HFF-Myc (cell line): Measurements from ENCODE around the gene CETP.

Experiments used
- DNase-seq: peaks from one replicate; pipeline ENCODE4 v3.0.0-alpha.2; 2011; ENCODE audit warnings: low read depth; ENCODE audit errors: extremely low read depth
- H3K4me3 ChIP-seq: replicated peaks from 2 replicates; pipeline ENCODE4 v1.5.1; 2011; ENCODE audit warnings: low read depth, mild to moderate bottlenecking, control low read depth, low read length
- CTCF ChIP-seq: IDR thresholded peaks from 2 replicates; pipeline ENCODE4 v1.5.1; 2012; ENCODE audit warnings: mild to moderate bottlenecking, low read depth, low read length, control low read depth; ENCODE audit errors: missing control alignments

The CETP gene

DNA sequence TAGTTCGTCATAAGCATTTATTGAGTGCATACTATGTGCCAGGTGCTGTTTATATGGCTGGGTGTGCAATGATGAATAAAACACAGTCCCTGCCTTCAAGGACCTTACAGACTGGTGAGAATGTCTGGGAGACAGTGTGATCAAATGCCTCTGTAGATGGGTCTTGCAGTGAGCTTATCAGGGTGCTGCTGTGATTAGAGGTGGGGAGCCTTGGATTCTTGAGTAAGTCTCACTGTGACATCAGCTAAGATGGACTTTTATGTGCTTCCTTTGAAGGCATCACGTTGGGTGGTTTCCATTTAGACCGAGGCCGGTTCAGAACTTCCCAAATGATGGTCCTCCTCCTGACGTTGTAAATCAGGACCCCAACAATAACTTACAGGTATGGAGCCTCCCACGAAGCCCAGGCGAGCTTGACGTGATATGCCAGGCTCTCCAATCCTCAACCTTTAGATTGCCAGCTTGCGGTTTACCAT lies 19.9 kb upstream of the CETP start:
- no peak for TF ChIP-seq CTCF
- no peak for DNase-seq

GRCh38 chr16:56943761-56944375 lies 17.9 kb upstream of the CETP start:
- H3K4me3 ChIP-seq: no peak overlapping the region
- no peak for TF ChIP-seq CTCF
- no peak for DNase-seq

More for the DNA sequence above, 19.9 kb upstream of the CETP start:
- H3K4me3 ChIP-seq: no peak overlapping the region

- no peak overlapping the region for H3K4me3 ChIP-seq
- no peak for DNase-seq
- TF ChIP-seq CTCF: no peak
Observed at GRCh38 chr16:56944954-56945839, 16.6 kb upstream of the CETP start.

DNA sequence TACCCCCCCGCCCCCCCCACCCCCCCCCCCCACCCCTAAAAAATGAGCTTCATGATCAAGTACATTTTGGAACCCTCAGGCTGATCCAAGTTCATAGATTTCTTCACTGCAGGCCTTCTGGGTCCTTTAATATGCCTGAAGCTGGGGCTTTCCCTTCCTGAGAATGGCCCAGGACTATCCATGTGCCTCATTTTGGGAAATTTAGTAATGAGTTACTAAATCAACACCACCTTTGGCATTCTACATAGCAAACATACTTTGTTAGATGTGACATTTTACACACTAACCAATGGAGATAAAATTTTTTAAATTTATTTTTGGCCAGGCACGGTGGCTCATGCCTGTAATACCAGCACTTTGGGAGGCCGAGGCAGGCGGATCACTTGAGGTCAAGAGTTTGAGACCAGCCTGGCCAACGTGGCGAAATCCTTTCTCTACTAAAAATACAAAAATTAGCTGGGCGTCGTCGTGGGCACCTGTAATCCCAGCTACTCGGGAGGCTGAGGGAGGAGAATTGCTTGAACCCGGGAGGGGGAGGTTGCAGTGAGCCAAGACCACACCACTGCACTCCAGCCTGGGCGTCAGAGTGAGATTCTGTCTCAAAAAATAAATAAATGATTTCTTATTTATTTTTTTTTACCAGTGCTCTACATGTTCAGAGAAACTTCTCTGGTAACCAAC lies 15.8 kb upstream of the CETP start:
- no peak for TF ChIP-seq CTCF
- no peak for DNase-seq
- H3K4me3 ChIP-seq: no peak overlapping the region

GRCh38 chr16:56946767-56947603 lies 14.8 kb upstream of the CETP start:
- no peak overlapping the region for H3K4me3 ChIP-seq
- no peak for DNase-seq
- no peak for TF ChIP-seq CTCF

GRCh38 chr16:56947604-56947995 lies 14.2 kb upstream of the CETP start:
- DNase-seq: no peak
- no peak for TF ChIP-seq CTCF
- H3K4me3 ChIP-seq: no peak overlapping the region
